Transverse colon (tissue), 4 donors: ENCODE measurements around the gene IP6K3. TPM values are rescaled to one million over a fixed set of nuclear protein-coding genes. Genes with fewer than 3 reads are reported as not detected.

Experiments used
- DNase-seq: peaks from one replicate; pipeline ENCODE4 v3.0.0-alpha.2; 2019
- H3K27ac ChIP-seq, 4 donors: fragments of 200-600 bp; sonication (generic); 2 replicates each; pipeline ENCODE4 v1.5.1; 2016 to 2018; ENCODE audit warnings: inconsistent platforms in 4 of 4
- H3K27me3 ChIP-seq: fragments of 200-600 bp; sonication (generic); 2 replicates; pipeline ENCODE4 v1.5.1; 2017; ENCODE audit warnings: inconsistent platforms
- H3K36me3 ChIP-seq, 4 donors: fragments of 200-600 bp; sonication (generic); 2 replicates each; pipeline ENCODE4 v1.5.1; 2017 to 2019; ENCODE audit warnings: inconsistent platforms in 4 of 4
- H3K4me1 ChIP-seq, 4 donors: fragments of 200-600 bp; sonication (generic); 2 replicates each; pipeline ENCODE4 v1.5.1; 2017 to 2020; ENCODE audit warnings: inconsistent platforms in 4 of 4
- H3K4me3 ChIP-seq, 4 donors: fragments of 200-600 bp; sonication (generic); 1 replicate in 1 of 4; 2 replicates in 3 of 4; pipeline versions ENCODE4 v1.5.1 to v1.6.1; 2017 to 2019; ENCODE audit warnings: inconsistent platforms in 4 of 4
- H3K9me3 ChIP-seq, 2 donors: fragments of 200-600 bp; sonication (generic); 2 replicates each; pipeline ENCODE4 v1.5.1; 2017 to 2019; ENCODE audit warnings: inconsistent platforms in 2 of 2
- EP300 ChIP-seq: sonication (generic); formaldehyde crosslinking; IDR thresholded peaks from one replicate; pipeline ENCODE4 v1.6.1; 2017; ENCODE audit warnings: antibody characterized with exemption, low read depth
- POLR2A ChIP-seq: fragments of 450-650 bp; IDR thresholded peaks from one replicate; pipeline ENCODE4 v1.6.1; 2016; ENCODE audit warnings: antibody characterized with exemption, mild to moderate bottlenecking, moderate library complexity
- POLR2AphosphoS5 ChIP-seq, 3 donors: sonication (generic); formaldehyde crosslinking; IDR thresholded peaks; one replicate each; pipeline ENCODE4 v1.6.1; 2016; ENCODE audit warnings: antibody characterized with exemption in 3 of 3
- WGBS, 2 donors: methylation state at CpG; one replicate each; pipeline ENCODE4 v1.1.5; 2018; ENCODE audit warnings: low coverage in 1 of 2; 5-methylcytosine and 5-hydroxymethylcytosine counted together
- in situ Hi-C, 4 donors: fragments of 200-750 bp; cut with MboI; loops; one replicate each; pipeline versions ENCODE4 v1.15.0 to v1.15.1; 2017; ENCODE audit warnings: low sequenced_read_pairs in 3 of 4, low pct_ligation_motif_present in 1 of 4, low pct_unique_long_range_greater_than_20kb in 1 of 4
- intact Hi-C: fragments of 100-400 bp; cut with DNase I; formaldehyde crosslinking; loops from one replicate; pipeline ENCODE4 v1.15.1; 2023; ENCODE audit warnings: low total_unique reads
- total RNA-seq, 4 donors: library from RNA; depleted of rRNA; stranded (reverse); fragments of >200 nt; gene quantifications; one replicate each; pipeline ENCODE4 v1.1.0, GENCODE V29; 2016
- TF ChIP-seq, protein P1 (sequence below), 5 experiments: fragments of 200-600 bp in 3 of 5; fragments of 450-650 bp in 2 of 5; sonication (generic) in 3 of 5; IDR thresholded peaks; 1 replicate in 2 of 5; 2 replicates in 3 of 5; pipeline ENCODE4 v1.5.1; 2016 to 2017; ENCODE audit warnings: antibody characterized with exemption in 5 of 5, inconsistent platforms in 3 of 5, mild to moderate bottlenecking in 2 of 5, moderate library complexity in 1 of 5

Gene IP6K3
- total RNA-seq, 4 donors from 2014 or later = 1.00 to 2.9 (median 1.9) TPM; not detected in 1

DNA sequence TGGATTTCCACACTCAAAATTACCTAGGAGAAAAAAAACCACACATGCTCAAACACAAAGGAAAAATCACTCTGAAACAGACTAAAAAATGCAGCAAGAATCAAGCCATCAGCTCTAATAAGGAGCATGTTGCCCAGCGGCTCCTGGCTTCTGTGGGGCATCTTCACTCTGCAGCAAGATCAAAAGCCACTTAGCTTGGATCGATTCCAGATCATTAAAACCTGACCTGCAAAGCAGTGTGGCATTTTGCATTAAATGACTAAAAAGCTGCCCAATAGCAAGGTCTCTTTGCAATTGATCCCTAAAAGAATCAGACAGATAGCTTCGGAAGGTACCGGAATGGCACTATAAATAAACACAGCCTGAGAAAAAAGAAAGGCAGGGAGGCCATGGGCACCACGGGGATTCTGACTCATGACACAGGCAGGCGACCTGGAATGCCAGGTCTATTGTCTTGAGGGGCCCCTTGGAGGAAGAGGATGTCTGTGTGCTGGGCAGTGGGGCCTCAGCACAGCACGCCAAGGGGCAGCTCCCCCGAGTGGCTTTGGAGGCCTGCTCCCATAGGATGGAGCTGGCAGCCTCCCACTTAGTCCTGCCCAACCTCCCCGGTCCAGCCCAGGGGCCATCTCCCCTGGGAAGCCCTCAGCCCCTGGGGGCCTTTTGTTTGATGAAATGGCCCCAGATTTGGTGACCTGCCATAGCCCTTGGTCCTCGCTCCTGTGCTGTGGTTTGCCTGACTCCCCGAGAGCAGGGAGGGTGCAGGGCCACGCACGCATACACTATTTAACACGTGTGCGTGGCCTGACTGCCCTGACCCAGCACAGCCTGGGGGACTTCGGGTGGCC, 34.6 kb upstream of the IP6K3 start:
- Histone ChIP-seq H3K27me3 (no peaks in the 10 kb centered on the region), H3K36me3 (peaks cover 0 to 77% (median 33%) of the 10 kb centered on the region in 4 donors), H3K9me3 (no peaks in the 10 kb centered on the region), H3K27ac (no peak overlapping the region), H3K4me1 (peaks cover 4 to 16% (median 15%) of the 10 kb centered on the region in 4 donors), H3K4me3 (no peak overlapping the region)
- 60 to 80% methylated on average over 2 to 16 of the region's 16 CpGs for WGBS, 2 donors
- in situ Hi-C loops = no loop called here
- intact Hi-C loops = no loop called here
- TF ChIP-seq POLR2AphosphoS5 (IDR thresholded peaks at IDR 0.05) = no peak
- no peak for TF ChIP-seq EP300
- TF ChIP-seq, protein P1, sequence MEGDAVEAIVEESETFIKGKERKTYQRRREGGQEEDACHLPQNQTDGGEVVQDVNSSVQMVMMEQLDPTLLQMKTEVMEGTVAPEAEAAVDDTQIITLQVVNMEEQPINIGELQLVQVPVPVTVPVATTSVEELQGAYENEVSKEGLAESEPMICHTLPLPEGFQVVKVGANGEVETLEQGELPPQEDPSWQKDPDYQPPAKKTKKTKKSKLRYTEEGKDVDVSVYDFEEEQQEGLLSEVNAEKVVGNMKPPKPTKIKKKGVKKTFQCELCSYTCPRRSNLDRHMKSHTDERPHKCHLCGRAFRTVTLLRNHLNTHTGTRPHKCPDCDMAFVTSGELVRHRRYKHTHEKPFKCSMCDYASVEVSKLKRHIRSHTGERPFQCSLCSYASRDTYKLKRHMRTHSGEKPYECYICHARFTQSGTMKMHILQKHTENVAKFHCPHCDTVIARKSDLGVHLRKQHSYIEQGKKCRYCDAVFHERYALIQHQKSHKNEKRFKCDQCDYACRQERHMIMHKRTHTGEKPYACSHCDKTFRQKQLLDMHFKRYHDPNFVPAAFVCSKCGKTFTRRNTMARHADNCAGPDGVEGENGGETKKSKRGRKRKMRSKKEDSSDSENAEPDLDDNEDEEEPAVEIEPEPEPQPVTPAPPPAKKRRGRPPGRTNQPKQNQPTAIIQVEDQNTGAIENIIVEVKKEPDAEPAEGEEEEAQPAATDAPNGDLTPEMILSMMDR (IDR thresholded peaks at IDR 0.05) = no peak
- DNase-seq = no peak

DNA sequence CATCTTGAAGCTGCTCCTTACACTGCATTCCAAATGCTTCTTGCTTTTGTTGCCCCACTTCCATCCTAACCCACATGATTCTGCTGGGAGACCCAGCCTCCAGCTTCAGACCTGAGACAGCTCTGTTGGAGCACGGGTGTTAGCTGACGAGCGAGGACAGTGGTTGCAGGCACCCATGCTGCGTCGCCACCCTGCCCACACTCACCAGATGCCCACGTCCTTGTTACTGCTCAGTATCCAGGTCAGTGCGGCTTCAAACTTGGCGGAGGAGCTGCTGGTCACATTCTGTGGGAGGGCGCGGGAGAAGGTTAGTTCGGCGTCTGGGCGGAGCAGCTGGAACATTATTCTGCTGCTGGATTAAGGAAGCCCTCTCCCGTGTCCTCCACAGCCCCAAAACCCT, 33.2 kb upstream of the IP6K3 start:
- peaks cover 0 to 4% (median under 1%) of the 10 kb centered on the region in 4 donors for H3K4me1 ChIP-seq
- intact Hi-C loops = no loop called here
- TF ChIP-seq, protein P1 (IDR thresholded peaks at IDR 0.05) = no peak
- TF ChIP-seq POLR2A (no peak), POLR2AphosphoS5 (IDR thresholded peaks at IDR 0.05) (no peak), EP300 (no peak)
- no peak overlapping the region for H3K27ac ChIP-seq
- WGBS, 2 donors = 90% methylated on average over 14 of the region's 14 CpGs; no CpG with 5 or more reads in 1 of the 2 donors
- no peaks in the 10 kb centered on the region for H3K9me3 ChIP-seq
- H3K36me3 ChIP-seq = peaks cover 0 to 92% (median 40%) of the 10 kb centered on the region in 4 donors
- in situ Hi-C loops = loop anchor here in 3 of 4 donors (10.0 kb wide), 3 partner anchors 245 to 375 kb away; no protein-coding TSS in a partner anchor
- no peak for DNase-seq
- H3K27me3 ChIP-seq = no peaks in the 10 kb centered on the region
- H3K4me3 ChIP-seq = no peak overlapping the region

GRCh38 chr6:33779290-33779689, 32.6 kb upstream of the IP6K3 start:
- intact Hi-C loops = no loop called here
- in situ Hi-C loops = loop anchor here in 3 of 4 donors (10.0 kb wide), 3 partner anchors 246 to 376 kb away; no protein-coding TSS in a partner anchor

More at GRCh38 chr6:33779290-33779689, 32.6 kb upstream of the IP6K3 start:
- H3K4me3 ChIP-seq = no peak overlapping the region
- no peaks in the 10 kb centered on the region for H3K4me1 ChIP-seq
- TF ChIP-seq, protein P1 (IDR thresholded peaks at IDR 0.05) = no peak
- no peak for TF ChIP-seq POLR2A
- no peak for TF ChIP-seq EP300
- no peak for TF ChIP-seq POLR2AphosphoS5 (IDR thresholded peaks at IDR 0.05)
- no peak overlapping the region for H3K27ac ChIP-seq
- peaks cover 0 to 90% (median 42%) of the 10 kb centered on the region in 4 donors for H3K36me3 ChIP-seq
- DNase-seq = no peak
- no peaks in the 10 kb centered on the region for H3K27me3 ChIP-seq
- no peaks in the 10 kb centered on the region for H3K9me3 ChIP-seq
- 87% methylated on average over 5 to 7 of the region's 7 CpGs for WGBS, 2 donors
